Mucosa of descending colon (tissue), 3 donors: ENCODE measurements around the gene CEACAM16. TPM values are rescaled to one million over a fixed set of nuclear protein-coding genes. Genes with fewer than 3 reads are reported as not detected.
"Not testable (repeated sequence)": the region's sequence is repeated elsewhere in the genome, so short reads cannot be mapped to it uniquely, and the experiment has no call there.

Experiments
- ATAC-seq: fragments of 200-7000 bp; cut with Tn5 transposase; one replicate; pipeline ENCODE4 v1.9.1; 2020; ENCODE audit warnings: mild to moderate bottlenecking, moderate library complexity
- DNase-seq, 3 donors: peaks; one replicate each; pipeline ENCODE4 v3.0.0-alpha.2; 2020
- H3K36me3 ChIP-seq: fragments of 200-600 bp; one replicate; pipeline ENCODE4 v1.8.0; 2021; ENCODE audit warnings: low read depth, mild to moderate bottlenecking
- H3K4me1 ChIP-seq: fragments of 200-600 bp; one replicate; pipeline ENCODE4 v1.8.0; 2021; ENCODE audit warnings: low read depth, mild to moderate bottlenecking
- H3K4me3 ChIP-seq: fragments of 200-600 bp; one replicate; pipeline ENCODE4 v1.8.0; 2021; ENCODE audit warnings: mild to moderate bottlenecking
- H3K9me3 ChIP-seq: fragments of 200-600 bp; one replicate; pipeline ENCODE4 v1.8.0; 2021; ENCODE audit warnings: mild to moderate bottlenecking
- CTCF ChIP-seq: fragments of 200-600 bp; IDR thresholded peaks from one replicate; pipeline ENCODE4 v1.8.0; 2022; ENCODE audit warnings: antibody characterized with exemption, mild to moderate bottlenecking
- intact Hi-C, 2 donors: fragments of 100-400 bp; cut with DNase I in 1 of 2; cut with micrococcal nuclease in 1 of 2; formaldehyde crosslinking; loops; one replicate each; pipeline versions ENCODE4 v1.11.0 to v1.11.1; 2022; cut with DNase I, micrococcal nuclease
- total RNA-seq, 3 donors: library from RNA; stranded (reverse); fragmentation: NEBNext Ultra II Directional in 2 of 3; extraction: Animal tissue kit (Norgen Biotek cat#: 25700) in 2 of 3; gene quantifications; one replicate each; pipeline versions ENCODE4 v1.2.1 to v1.2.4, GENCODE V29; 2021 to 2023
- donor health status: DM: no; HTN: no; CAD: no; lungs with moderate emphysema.
- donor health status: DM: no; HTN: no; CAD: no.
- donor health status: DM: no; HTN: yes; CAD: no.

The CEACAM16 gene
- total RNA-seq, 3 donors from 2014 or later: 0.17 TPM; not detected in 2

- no peak overlapping the region for H3K4me3 ChIP-seq
- no peak for ATAC-seq
- H3K4me1 ChIP-seq: peaks cover 17% of the 10 kb centered on the region
- DNase-seq: peak in 1 of 3 donors; percentile 16
- intact Hi-C loops: no loop called here
- no peaks in the 10 kb centered on the region for H3K36me3 ChIP-seq
- H3K9me3 ChIP-seq: no peaks in the 10 kb centered on the region
- no peak for TF ChIP-seq CTCF
Observed at GRCh38 chr19:44680536-44680935, 18.4 kb upstream of the CEACAM16 start.

GRCh38 chr19:44681992-44682790 lies 16.8 kb upstream of the CEACAM16 start:
- DNase-seq: peak in 1 of 3 donors; percentile 16
- TF ChIP-seq CTCF: no peak
- no peak for ATAC-seq
- no peaks in the 10 kb centered on the region for H3K36me3 ChIP-seq
- intact Hi-C loops: no loop called here
- H3K4me1 ChIP-seq: peaks cover 17% of the 10 kb centered on the region
- no peaks in the 10 kb centered on the region for H3K9me3 ChIP-seq
- no peak overlapping the region for H3K4me3 ChIP-seq

GRCh38 chr19:44682807-44683206 lies 16.1 kb upstream of the CEACAM16 start:
- TF ChIP-seq CTCF: no peak
- Histone ChIP-seq H3K9me3 (no peaks in the 10 kb centered on the region), H3K4me1 (peaks cover 17% of the 10 kb centered on the region), H3K4me3 (no peak overlapping the region), H3K36me3 (no peaks in the 10 kb centered on the region)
- DNase-seq (no peak), ATAC-seq (no peak)
- intact Hi-C loops: no loop called here

GRCh38 chr19:44683434-44684210 lies 15.3 kb upstream of the CEACAM16 start:
- Histone ChIP-seq H3K4me3 (no peak overlapping the region), H3K36me3 (no peaks in the 10 kb centered on the region), H3K9me3 (no peaks in the 10 kb centered on the region), H3K4me1 (peaks cover 17% of the 10 kb centered on the region)
- intact Hi-C loops: no loop called here
- no peak for TF ChIP-seq CTCF
- ATAC-seq: peak; percentile 9
- DNase-seq: peak in 1 of 3 donors; percentile 31

- intact Hi-C loops, H3K9me3 ChIP-seq, H3K36me3 ChIP-seq, DNase-seq, ATAC-seq, H3K4me3 ChIP-seq: not testable (repeated sequence)
- peaks cover 19% of the 10 kb centered on the region for H3K4me1 ChIP-seq
Observed at GRCh38 chr19:44684396-44684795, 14.6 kb upstream of the CEACAM16 start.
